ENCODE measurements around the gene KIAA1328. TPM values are rescaled to one million over a fixed set of nuclear protein-coding genes. Genes with fewer than 3 reads are reported as not detected.
"Not testable (repeated sequence)": the region's sequence is repeated elsewhere in the genome, so short reads cannot be mapped to it uniquely, and the experiment has no call there.

KIAA1328 gene
- total and polyA plus RNA-seq, 7 donors = 2.1 to 18.9 (median 12.5) TPM

DNA sequence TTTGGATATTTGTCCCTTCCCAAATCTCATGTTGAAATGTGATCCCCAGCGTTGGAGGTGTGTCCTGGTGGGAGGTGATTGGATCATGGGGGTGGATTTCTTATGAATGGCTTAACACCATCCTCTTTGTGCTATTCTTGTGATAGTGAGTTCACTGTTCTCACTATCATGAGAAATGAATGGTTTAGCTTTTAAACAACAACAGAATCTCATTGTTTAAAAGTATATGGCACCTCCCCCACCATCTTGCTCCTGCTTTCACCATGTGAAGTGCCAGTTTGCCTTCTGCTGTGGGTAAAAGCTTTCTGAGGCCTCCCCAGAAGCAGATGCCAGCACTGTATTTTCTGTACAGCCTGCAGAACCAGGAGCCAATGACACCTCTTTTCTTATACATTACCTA lies 38.1 kb downstream of the KIAA1328 start:
- TF ChIP-seq EP300 (IDR thresholded peaks at IDR 0.05) (no peak), POLR2A (IDR thresholded peaks at IDR 0.05) (no peak), POLR2AphosphoS5 (IDR thresholded peaks at IDR 0.05) (no peak)
- TF ChIP-seq, protein P1, sequence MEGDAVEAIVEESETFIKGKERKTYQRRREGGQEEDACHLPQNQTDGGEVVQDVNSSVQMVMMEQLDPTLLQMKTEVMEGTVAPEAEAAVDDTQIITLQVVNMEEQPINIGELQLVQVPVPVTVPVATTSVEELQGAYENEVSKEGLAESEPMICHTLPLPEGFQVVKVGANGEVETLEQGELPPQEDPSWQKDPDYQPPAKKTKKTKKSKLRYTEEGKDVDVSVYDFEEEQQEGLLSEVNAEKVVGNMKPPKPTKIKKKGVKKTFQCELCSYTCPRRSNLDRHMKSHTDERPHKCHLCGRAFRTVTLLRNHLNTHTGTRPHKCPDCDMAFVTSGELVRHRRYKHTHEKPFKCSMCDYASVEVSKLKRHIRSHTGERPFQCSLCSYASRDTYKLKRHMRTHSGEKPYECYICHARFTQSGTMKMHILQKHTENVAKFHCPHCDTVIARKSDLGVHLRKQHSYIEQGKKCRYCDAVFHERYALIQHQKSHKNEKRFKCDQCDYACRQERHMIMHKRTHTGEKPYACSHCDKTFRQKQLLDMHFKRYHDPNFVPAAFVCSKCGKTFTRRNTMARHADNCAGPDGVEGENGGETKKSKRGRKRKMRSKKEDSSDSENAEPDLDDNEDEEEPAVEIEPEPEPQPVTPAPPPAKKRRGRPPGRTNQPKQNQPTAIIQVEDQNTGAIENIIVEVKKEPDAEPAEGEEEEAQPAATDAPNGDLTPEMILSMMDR (IDR thresholded peaks at IDR 0.05) = no peak
- no peaks in the 10 kb centered on the region for H3K4me1 ChIP-seq
- intact Hi-C loops (cut with DNase I) = no loop called here
- 94 to 97% methylated on average over 1 of the region's 1 CpG for WGBS, 2 donors
- DNase-seq = no peak
- H3K4me3 ChIP-seq = no peak overlapping the region
- H3K27ac ChIP-seq = no peak overlapping the region
- H3K9me3 ChIP-seq = no peaks in the 10 kb centered on the region
- H3K36me3 ChIP-seq = peaks cover 0 to 10% (median 0%) of the 10 kb centered on the region in 4 donors
- no peaks in the 10 kb centered on the region for H3K27me3 ChIP-seq

DNA sequence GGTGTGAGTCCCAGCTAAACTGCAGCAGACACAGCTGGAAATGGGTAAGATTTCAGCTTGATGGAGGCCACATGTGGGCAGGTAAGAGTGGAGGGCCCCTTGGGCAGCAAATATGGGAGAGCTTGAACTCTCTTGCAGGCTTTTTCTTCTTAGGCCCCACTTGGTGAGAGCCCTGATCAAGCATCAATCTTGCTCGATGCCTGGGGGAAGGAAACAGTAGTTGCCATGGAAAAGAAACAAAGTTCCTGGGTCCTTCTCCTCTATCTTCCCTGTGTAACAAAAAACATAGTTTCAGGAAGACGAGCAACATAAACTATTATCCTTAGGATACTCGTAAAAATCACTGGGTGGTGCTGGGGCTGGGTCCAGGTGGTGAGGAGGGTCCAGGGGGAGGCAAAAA lies 42.9 kb downstream of the KIAA1328 start:
- Histone ChIP-seq H3K9me3 (no peaks in the 10 kb centered on the region), H3K27me3 (no peaks in the 10 kb centered on the region)

DNA sequence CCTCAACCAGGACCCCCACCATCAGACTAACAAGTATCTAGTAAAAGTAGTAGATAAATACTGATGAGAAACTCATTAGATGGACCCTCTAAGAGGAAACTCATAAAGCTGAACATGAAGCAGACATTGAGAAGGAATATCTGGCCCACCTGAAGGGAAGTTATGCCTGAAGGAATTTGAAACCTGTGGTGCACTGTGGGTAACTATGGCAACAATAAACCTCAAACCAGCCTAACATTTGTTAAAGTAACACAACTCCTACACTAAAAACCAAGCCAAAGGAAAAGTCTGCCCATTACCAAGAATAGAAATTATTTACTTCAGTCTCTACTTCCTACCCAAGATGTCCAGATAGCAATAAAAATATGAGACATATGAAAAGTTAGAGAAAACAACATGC lies 43.4 kb downstream of the KIAA1328 start:
- intact Hi-C loops (cut with DNase I) = no loop called here
- peaks cover 0 to 17% (median 0%) of the 10 kb centered on the region in 4 donors for H3K36me3 ChIP-seq
- H3K4me1 ChIP-seq = no peaks in the 10 kb centered on the region
- no peak for TF ChIP-seq POLR2AphosphoS5 (IDR thresholded peaks at IDR 0.05)
- TF ChIP-seq, protein P1 (IDR thresholded peaks at IDR 0.05) = no peak
- no peak for TF ChIP-seq EP300 (IDR thresholded peaks at IDR 0.05)
- TF ChIP-seq POLR2A (IDR thresholded peaks at IDR 0.05) = no peak
- no peaks in the 10 kb centered on the region for H3K27me3 ChIP-seq
- no peaks in the 10 kb centered on the region for H3K9me3 ChIP-seq
- DNase-seq = no peak
- H3K4me3 ChIP-seq = no peak overlapping the region
- H3K27ac ChIP-seq = no peak overlapping the region

More for the DNA sequence above, 42.9 kb downstream of the KIAA1328 start:
- 76% methylated on average over 3 of the region's 3 CpGs for WGBS, 2 donors
- no peak overlapping the region for H3K4me3 ChIP-seq
- no peak for TF ChIP-seq EP300 (IDR thresholded peaks at IDR 0.05)
- no peak for TF ChIP-seq POLR2A (IDR thresholded peaks at IDR 0.05)
- TF ChIP-seq, protein P1 (IDR thresholded peaks at IDR 0.05) = no peak
- TF ChIP-seq POLR2AphosphoS5 (IDR thresholded peaks at IDR 0.05) = no peak
- intact Hi-C loops (cut with DNase I) = no loop called here
- H3K27ac ChIP-seq = no peak overlapping the region
- H3K36me3 ChIP-seq = peaks cover 0 to 17% (median 0%) of the 10 kb centered on the region in 4 donors
- H3K4me1 ChIP-seq = no peaks in the 10 kb centered on the region
- DNase-seq = no peak

DNA sequence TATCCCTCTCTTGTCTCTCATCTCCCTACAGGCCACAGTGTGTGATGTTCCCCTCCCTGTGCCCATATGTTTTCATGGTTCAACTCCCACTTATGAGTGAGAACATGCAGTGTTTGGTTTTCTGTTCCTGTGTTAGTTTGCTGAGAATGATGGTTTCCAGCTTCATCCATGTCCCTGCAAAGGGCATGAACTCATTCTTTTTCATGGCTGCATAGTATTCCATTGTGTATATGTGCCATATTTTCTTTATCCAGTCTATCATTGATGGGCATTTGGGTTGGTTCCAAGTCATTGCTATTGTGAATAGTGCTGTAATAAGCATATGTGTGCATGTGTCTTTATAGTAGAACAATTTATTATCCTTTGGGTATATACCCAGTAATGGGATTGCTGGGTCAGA lies 44.9 kb downstream of the KIAA1328 start:
- intact Hi-C loops (cut with DNase I); H3K9me3 ChIP-seq; H3K4me1 ChIP-seq; H3K27ac ChIP-seq; H3K4me3 ChIP-seq; DNase-seq; H3K27me3 ChIP-seq: not testable (repeated sequence)
- H3K36me3 ChIP-seq = peaks cover 0 to 17% (median 0%) of the 10 kb centered on the region in 4 donors

DNA sequence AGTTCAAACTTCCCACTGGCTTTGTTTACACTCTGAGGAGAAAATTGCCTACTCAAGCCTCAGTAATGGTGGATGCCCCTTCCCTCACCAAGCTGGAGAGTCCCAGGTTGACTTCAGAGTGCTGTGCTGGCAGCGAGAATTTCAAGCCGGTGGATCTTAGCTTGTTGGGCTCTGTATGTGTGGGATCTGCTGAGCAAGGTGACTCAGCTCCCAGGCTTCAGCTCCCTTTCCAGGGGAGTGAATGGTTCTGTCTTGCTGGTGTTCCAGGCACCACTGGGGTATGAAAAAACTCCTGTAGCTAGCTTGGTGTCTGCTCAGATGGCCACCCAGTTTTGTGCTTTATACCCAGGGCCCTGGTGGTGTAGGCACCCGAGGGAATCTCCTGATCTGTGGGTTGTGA lies 50.9 kb downstream of the KIAA1328 start:
- peaks cover 0 to 11% (median 0%) of the 10 kb centered on the region in 4 donors for H3K36me3 ChIP-seq
- H3K27ac ChIP-seq; DNase-seq; H3K4me1 ChIP-seq; H3K4me3 ChIP-seq; H3K9me3 ChIP-seq; intact Hi-C loops (cut with DNase I); H3K27me3 ChIP-seq: not testable (repeated sequence)
- WGBS, 2 donors = 96 to 98% methylated on average over 3 of the region's 3 CpGs

DNA sequence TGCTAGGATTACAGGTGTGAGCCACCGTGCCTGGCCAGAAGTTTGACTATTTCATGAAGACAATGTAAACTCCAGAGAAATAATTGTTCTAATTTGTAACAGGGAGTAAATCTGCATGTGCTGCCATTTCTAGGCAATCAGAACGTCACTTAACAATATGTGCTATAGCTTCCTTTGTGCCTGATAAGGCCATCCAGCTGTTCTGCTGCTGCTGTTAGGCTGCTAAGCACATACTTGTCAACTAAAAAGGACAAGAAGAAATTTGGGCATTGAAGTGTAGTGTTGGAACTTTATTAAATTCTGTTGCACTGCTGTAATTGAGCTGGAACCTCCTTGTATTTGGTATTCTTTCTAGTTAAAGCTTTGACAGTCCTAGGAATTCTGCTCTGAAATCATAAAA lies 57.1 kb downstream of the KIAA1328 start:
- intact Hi-C loops (cut with DNase I) = no loop called here
- no peak for TF ChIP-seq POLR2A (IDR thresholded peaks at IDR 0.05)

More for the DNA sequence above, 57.1 kb downstream of the KIAA1328 start:
- no peaks in the 10 kb centered on the region for H3K9me3 ChIP-seq
- no peak overlapping the region for H3K27ac ChIP-seq
- H3K27me3 ChIP-seq = no peaks in the 10 kb centered on the region
- H3K4me1 ChIP-seq = no peaks in the 10 kb centered on the region
- 88 to 92% methylated on average over 2 of the region's 2 CpGs for WGBS, 2 donors
- no peak for DNase-seq
- no peaks in the 10 kb centered on the region for H3K36me3 ChIP-seq
- no peak overlapping the region for H3K4me3 ChIP-seq
